ENCODE data around the gene CLDN8.

- TF ChIP-seq POLR2AphosphoS5 (IDR thresholded peaks at IDR 0.05; ENCODE audit: low read depth, low read length) (no peak), CTCF (IDR thresholded peaks at IDR 0.05) (no peak)
Observed at GRCh38 chr21:30211071-30211470, 4.8 kb downstream of the CLDN8 start.

Measured in Panc1 (cell line).